HCT116 (cell line): ENCODE data around the gene IFI30. TPM values are rescaled to one million over a fixed set of nuclear protein-coding genes. Genes with fewer than 3 reads are reported as not detected.

ENCODE experiments used
- ATAC-seq: fragments of 200-7000 bp; cut with Tn5 transposase; 2 replicates; pipeline ENCODE4 v1.9.1; 2020; ENCODE audit warnings: mild to moderate bottlenecking, moderate library complexity
- BruUV-seq: library from RNA; stranded (reverse); fragments of 400-500 nt; replicated peaks from 2 replicates; lab custom pipeline; 2021; lab: Mats Ljungman, UMichigan
- CTCF ChIA-PET: fragments of 300-600 bp; sonication (Branson Sonifier 250); formaldehyde crosslinking; loops from one replicate; lab custom pipeline; 2021; ENCODE audit warnings: antibody characterized with exemption; lab: Charles Lee
- POLR2A ChIA-PET: fragments of 300-600, 350-600 bp; sonication (Branson Sonifier 250); formaldehyde crosslinking; loops from one replicate; lab custom pipeline; 2021; ENCODE audit warnings: antibody characterized with exemption; lab: Charles Lee
- RAD21 ChIA-PET, 2 experiments: fragments of 300-600 bp; sonication (Branson Sonifier 250); formaldehyde crosslinking; loops; one replicate each; lab custom pipeline; 2023; ENCODE audit warnings: low total read pairs in 2 of 2; ENCODE audit not compliant: uncharacterized antibody in 2 of 2, unreplicated experiment in 2 of 2, low non-redundant PET in 1 of 2; lab: Charles Lee
- DNase-seq: peaks from one replicate; pipeline ENCODE4 v3.0.0-alpha.2; 2010; ENCODE audit warnings: low read depth, low spot score
- H2AFZ ChIP-seq: fragments of 200-600 bp; shearing (Covaris generic), sonication (generic); 2 replicates; pipeline ENCODE4 v1.6.1; 2017; ENCODE audit warnings: low read depth, mixed run types, mixed read lengths, antibody characterized with exemption, low read length; ENCODE audit not compliant: poor library complexity, severe bottlenecking
- H3K27ac ChIP-seq: 2 replicates; pipeline ENCODE4 v1.5.1; 2012; ENCODE audit warnings: low read depth, low read length
- H3K27me3 ChIP-seq: fragments of 200-600 bp; sonication (generic); 2 replicates; pipeline ENCODE4 v1.6.1; 2016; ENCODE audit warnings: mixed run types, low read length, mixed read lengths; ENCODE audit not compliant: insufficient read depth
- H3K36me3 ChIP-seq, 2 experiments: fragments of 200-500 bp in 1 of 2; fragments of 200-600 bp in 1 of 2; sonication (Bioruptor generic) in 1 of 2; sonication (generic) in 1 of 2; 2 replicates each; pipeline versions ENCODE4 v1.5.1 to v1.6.1; 2014 to 2016; ENCODE audit warnings: low read length in 2 of 2, inconsistent platforms in 1 of 2, mixed read lengths in 1 of 2, mixed run types in 1 of 2; ENCODE audit not compliant: insufficient read depth in 2 of 2, control insufficient read depth in 1 of 2
- H3K4me1 ChIP-seq, 2 experiments: fragments of 200-600 bp in 1 of 2; sonication (generic) in 1 of 2; 2 replicates each; pipeline versions ENCODE4 v1.5.1 to v1.6.1; 2012 to 2017; ENCODE audit warnings: low read length in 2 of 2, inconsistent platforms in 1 of 2, mild to moderate bottlenecking in 1 of 2, mixed read lengths in 1 of 2, mixed run types in 1 of 2, moderate library complexity in 1 of 2; ENCODE audit not compliant: insufficient read depth in 2 of 2, control insufficient read depth in 1 of 2
- H3K4me2 ChIP-seq: fragments of 200-600 bp; sonication (generic); 2 replicates; pipeline ENCODE4 v1.6.1; 2017; ENCODE audit warnings: mixed run types, low read length, mixed read lengths
- H3K4me3 ChIP-seq, 2 experiments: fragments of 200-600 bp in 1 of 2; sonication (generic) in 1 of 2; replicated peaks in 1 of 2; 2 replicates each; pipeline ENCODE4 v1.5.1; 2011 to 2016; ENCODE audit warnings: low read length in 2 of 2, control low read depth in 1 of 2, low read depth in 1 of 2, mild to moderate bottlenecking in 1 of 2, mixed read lengths in 1 of 2, mixed run types in 1 of 2
- H3K79me2 ChIP-seq: fragments of 200-600 bp; sonication (generic); 2 replicates; pipeline ENCODE4 v1.6.1; 2017; ENCODE audit warnings: mild to moderate bottlenecking, mixed run types, low read length, moderate library complexity, mixed read lengths; ENCODE audit not compliant: insufficient read depth
- H3K9ac ChIP-seq: fragments of 200-600 bp; sonication (generic); 2 replicates; pipeline ENCODE4 v1.6.1; 2016; ENCODE audit warnings: low read length, mixed read lengths
- H3K9me2 ChIP-seq: fragments of 200-600 bp; sonication (generic), shearing (Covaris generic); 2 replicates; pipeline ENCODE4 v1.6.1; 2017; ENCODE audit warnings: mixed run types, mild to moderate bottlenecking, moderate library complexity; ENCODE audit not compliant: insufficient read depth
- H3K9me3 ChIP-seq, 2 experiments: fragments of 200-500 bp in 1 of 2; fragments of 200-600 bp in 1 of 2; sonication (Bioruptor generic) in 1 of 2; sonication (generic) in 1 of 2; 2 replicates each; pipeline ENCODE4 v1.6.1; 2014 to 2017; ENCODE audit warnings: low read length in 2 of 2, mixed read lengths in 2 of 2, inconsistent platforms in 1 of 2, low read depth in 1 of 2, mild to moderate bottlenecking in 1 of 2, mixed run types in 1 of 2, moderate library complexity in 1 of 2; ENCODE audit not compliant: control insufficient read depth in 1 of 2, insufficient read depth in 1 of 2
- H4K20me1 ChIP-seq: fragments of 200-600 bp; sonication (generic), shearing (Covaris generic); 2 replicates; pipeline ENCODE4 v1.6.1; 2017; ENCODE audit warnings: mixed run types, mild to moderate bottlenecking, moderate library complexity; ENCODE audit not compliant: insufficient read depth
- CEBPB ChIP-seq: IDR thresholded peaks from 2 replicates; pipeline ENCODE4 v1.6.1; 2012; ENCODE audit warnings: low read depth
- EZH2 ChIP-seq: fragments of 200-600 bp; sonication (generic); IDR thresholded peaks from 2 replicates; pipeline ENCODE4 v1.6.1; 2017; ENCODE audit warnings: antibody characterized with exemption, mixed run types
- POLR2A ChIP-seq: IDR thresholded peaks from 2 replicates; pipeline ENCODE4 v1.7.0; 2011; ENCODE audit warnings: borderline replicate concordance; ENCODE audit not compliant: insufficient read depth, insufficient read length; ENCODE audit errors: extremely low read depth
- SIN3A ChIP-seq: IDR thresholded peaks from 2 replicates; pipeline ENCODE4 v1.6.1; 2012; ENCODE audit warnings: low read depth
- TCF7L2 ChIP-seq: IDR thresholded peaks from 2 replicates; pipeline ENCODE4 v1.7.0; 2011; ENCODE audit warnings: borderline replicate concordance, inconsistent platforms; ENCODE audit not compliant: insufficient read depth, insufficient read length; ENCODE audit errors: extremely low read depth
- ZNF274 ChIP-seq: fragments of 200-500 bp; sonication (Bioruptor generic); IDR thresholded peaks from 2 replicates; pipeline ENCODE4 v1.6.1; 2014; ENCODE audit warnings: mild to moderate bottlenecking, low read depth, low read length, inconsistent platforms
- intact Hi-C: fragments of 100-400 bp; cut with micrococcal nuclease; formaldehyde crosslinking; loops from 2 replicates; pipeline ENCODE4 v1.10.0; 2022
- total RNA-seq: library from RNA; stranded (reverse); gene quantifications from one replicate; pipeline ENCODE4 v1.2.1, GENCODE V29; 2021; ENCODE audit not compliant: unreplicated experiment
- TF ChIP-seq, protein P1 (sequence below): IDR thresholded peaks from 2 replicates; pipeline ENCODE4 v1.6.1; 2012; ENCODE audit warnings: low read depth
- TF ChIP-seq, protein P2 (sequence below): IDR thresholded peaks from 2 replicates; pipeline ENCODE4 v1.6.1; 2011; ENCODE audit warnings: mild to moderate bottlenecking, low read length, moderate library complexity; ENCODE audit not compliant: insufficient replicate concordance; ENCODE audit errors: extremely low read depth

The IFI30 gene
- total RNA-seq, 1 experiment from 2014 or later: 64.6 TPM

DNA sequence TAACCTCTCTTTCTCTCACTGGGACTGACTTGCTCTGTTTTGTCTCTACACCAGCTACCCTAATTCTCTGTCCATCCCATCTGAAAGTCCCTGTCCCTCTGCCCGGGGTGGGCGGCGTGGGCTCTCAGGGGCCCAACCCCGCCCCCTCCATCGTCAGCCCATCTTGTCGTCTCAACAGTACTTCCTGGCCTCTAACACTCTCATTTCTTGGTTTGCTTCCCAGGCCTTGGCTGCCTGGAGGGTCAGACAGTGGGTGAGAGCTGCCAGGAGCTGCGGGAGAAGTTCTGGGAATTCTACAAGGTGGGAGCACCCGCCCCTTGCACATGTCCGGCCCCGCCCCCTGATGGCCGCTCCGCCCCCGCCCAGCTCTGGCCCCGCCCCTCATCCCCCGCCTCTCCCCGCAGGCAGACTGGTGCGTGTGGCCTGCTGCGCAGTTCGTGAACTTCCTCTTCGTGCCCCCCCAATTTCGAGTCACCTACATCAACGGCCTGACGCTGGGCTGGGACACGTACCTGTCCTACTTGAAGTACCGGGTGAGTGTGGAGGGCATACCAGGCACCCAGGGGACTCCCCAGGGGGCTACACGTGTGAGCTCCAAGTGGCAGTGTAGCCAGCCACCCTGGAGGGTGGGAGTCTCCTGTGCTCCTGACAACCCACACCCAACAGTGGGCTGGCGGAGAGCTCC lies 21.1 kb downstream of the IFI30 start:
- intact Hi-C loops: no loop called here
- no TSS peak for BruUV-seq
- H3K9me3 ChIP-seq: no peaks in the 10 kb centered on the region
- CTCF ChIA-PET: interaction anchor here (0.6 to 1.4 kb wide), 4 partner anchors 9 to 81 kb away, joined by 3 to 4 read pairs (median 4); partner anchors contain the start of genes IFI30 and RAB3A
- H3K4me2 ChIP-seq: peak overlapping the region; percentile 89
- H3K79me2 ChIP-seq: peaks cover 10% of the 10 kb centered on the region; the same call in 1 of the 2 replicates
- H3K27ac ChIP-seq: peak overlapping the region; percentile 73
- DNase-seq (no peak), ATAC-seq (peak; percentile 20)
- TF ChIP-seq, protein P1, sequence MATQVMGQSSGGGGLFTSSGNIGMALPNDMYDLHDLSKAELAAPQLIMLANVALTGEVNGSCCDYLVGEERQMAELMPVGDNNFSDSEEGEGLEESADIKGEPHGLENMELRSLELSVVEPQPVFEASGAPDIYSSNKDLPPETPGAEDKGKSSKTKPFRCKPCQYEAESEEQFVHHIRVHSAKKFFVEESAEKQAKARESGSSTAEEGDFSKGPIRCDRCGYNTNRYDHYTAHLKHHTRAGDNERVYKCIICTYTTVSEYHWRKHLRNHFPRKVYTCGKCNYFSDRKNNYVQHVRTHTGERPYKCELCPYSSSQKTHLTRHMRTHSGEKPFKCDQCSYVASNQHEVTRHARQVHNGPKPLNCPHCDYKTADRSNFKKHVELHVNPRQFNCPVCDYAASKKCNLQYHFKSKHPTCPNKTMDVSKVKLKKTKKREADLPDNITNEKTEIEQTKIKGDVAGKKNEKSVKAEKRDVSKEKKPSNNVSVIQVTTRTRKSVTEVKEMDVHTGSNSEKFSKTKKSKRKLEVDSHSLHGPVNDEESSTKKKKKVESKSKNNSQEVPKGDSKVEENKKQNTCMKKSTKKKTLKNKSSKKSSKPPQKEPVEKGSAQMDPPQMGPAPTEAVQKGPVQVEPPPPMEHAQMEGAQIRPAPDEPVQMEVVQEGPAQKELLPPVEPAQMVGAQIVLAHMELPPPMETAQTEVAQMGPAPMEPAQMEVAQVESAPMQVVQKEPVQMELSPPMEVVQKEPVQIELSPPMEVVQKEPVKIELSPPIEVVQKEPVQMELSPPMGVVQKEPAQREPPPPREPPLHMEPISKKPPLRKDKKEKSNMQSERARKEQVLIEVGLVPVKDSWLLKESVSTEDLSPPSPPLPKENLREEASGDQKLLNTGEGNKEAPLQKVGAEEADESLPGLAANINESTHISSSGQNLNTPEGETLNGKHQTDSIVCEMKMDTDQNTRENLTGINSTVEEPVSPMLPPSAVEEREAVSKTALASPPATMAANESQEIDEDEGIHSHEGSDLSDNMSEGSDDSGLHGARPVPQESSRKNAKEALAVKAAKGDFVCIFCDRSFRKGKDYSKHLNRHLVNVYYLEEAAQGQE: no peak
- no peak for TF ChIP-seq TCF7L2
- TF ChIP-seq, protein P2, sequence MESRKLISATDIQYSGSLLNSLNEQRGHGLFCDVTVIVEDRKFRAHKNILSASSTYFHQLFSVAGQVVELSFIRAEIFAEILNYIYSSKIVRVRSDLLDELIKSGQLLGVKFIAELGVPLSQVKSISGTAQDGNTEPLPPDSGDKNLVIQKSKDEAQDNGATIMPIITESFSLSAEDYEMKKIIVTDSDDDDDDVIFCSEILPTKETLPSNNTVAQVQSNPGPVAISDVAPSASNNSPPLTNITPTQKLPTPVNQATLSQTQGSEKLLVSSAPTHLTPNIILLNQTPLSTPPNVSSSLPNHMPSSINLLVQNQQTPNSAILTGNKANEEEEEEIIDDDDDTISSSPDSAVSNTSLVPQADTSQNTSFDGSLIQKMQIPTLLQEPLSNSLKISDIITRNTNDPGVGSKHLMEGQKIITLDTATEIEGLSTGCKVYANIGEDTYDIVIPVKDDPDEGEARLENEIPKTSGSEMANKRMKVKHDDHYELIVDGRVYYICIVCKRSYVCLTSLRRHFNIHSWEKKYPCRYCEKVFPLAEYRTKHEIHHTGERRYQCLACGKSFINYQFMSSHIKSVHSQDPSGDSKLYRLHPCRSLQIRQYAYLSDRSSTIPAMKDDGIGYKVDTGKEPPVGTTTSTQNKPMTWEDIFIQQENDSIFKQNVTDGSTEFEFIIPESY: no peak
- no peak for TF ChIP-seq SIN3A
- no peak for TF ChIP-seq EZH2
- no peak for TF ChIP-seq POLR2A
- TF ChIP-seq CEBPB: no peak
- no peak for TF ChIP-seq ZNF274
- no peaks in the 10 kb centered on the region for H3K27me3 ChIP-seq
- H3K4me1 ChIP-seq: peaks cover 14 to 26% of the 10 kb centered on the region in 2 experiments
- H4K20me1 ChIP-seq: no peaks in the 10 kb centered on the region; the same call in 1 of the 2 replicates
- peaks cover 10 to 13% of the 10 kb centered on the region in 2 experiments; a peak in 3 of 4 replicates for H3K36me3 ChIP-seq
- RAD21 ChIA-PET: interaction anchor here in 1 of 2 experiments (0.6 kb wide), 1 partner anchor 56 kb away, joined by 3 read pairs; no protein-coding TSS in a partner anchor
- POLR2A ChIA-PET: interaction anchor here (0.6 to 1.0 kb wide), 3 partner anchors 9 to 98 kb away, joined by 3 to 7 read pairs (median 3); partner anchors contain the start of gene RAB3A
- no peaks in the 10 kb centered on the region for H3K9me2 ChIP-seq
- H3K4me3 ChIP-seq: peak overlapping the region; percentile 90 to 93
- H3K9ac ChIP-seq: peak overlapping the region; percentile 92
- no peak overlapping the region for H2AFZ ChIP-seq
